Keratinocyte (primary cell): Measurements from ENCODE around the gene PHF2. TPM values are rescaled to one million over a fixed set of nuclear protein-coding genes. Genes with fewer than 3 reads are reported as not detected.

Experiments used
- DNase-seq: peaks from one replicate; pipeline ENCODE4 v3.0.0-alpha.2; 2011; ENCODE audit warnings: low read depth, missing footprints, low spot score
- FAIRE-seq: peaks from 2 replicates; lab custom pipeline; 2011; peaks lifted over from hg19 to GRCh38; lab: Jason Lieb, UNC
- H2AFZ ChIP-seq: 2 replicates; pipeline ENCODE4 v1.6.0; 2012; ENCODE audit warnings: low read length, control low read depth, inconsistent platforms; ENCODE audit not compliant: control insufficient read depth
- H3K27ac ChIP-seq: 2 replicates; pipeline ENCODE4 v1.5.1; 2011; ENCODE audit warnings: low read length; ENCODE audit not compliant: control insufficient read depth, insufficient read depth
- H3K27me3 ChIP-seq: 3 replicates; pipeline ENCODE4 v1.6.0; 2011; ENCODE audit warnings: low read length; ENCODE audit not compliant: control insufficient read depth, insufficient read depth; ENCODE audit errors: extremely low read depth
- H3K36me3 ChIP-seq, 2 experiments: 2 replicates in 1 of 2; 3 replicates in 1 of 2; pipeline ENCODE4 v1.5.1; 2011; ENCODE audit warnings: low read length in 2 of 2, mild to moderate bottlenecking in 1 of 2; ENCODE audit not compliant: control insufficient read depth in 2 of 2, insufficient read depth in 2 of 2; ENCODE audit errors: extremely low read depth in 1 of 2
- H3K4me1 ChIP-seq: 3 replicates; pipeline ENCODE4 v1.5.1; 2011; ENCODE audit warnings: low read length; ENCODE audit not compliant: control insufficient read depth, insufficient read depth; ENCODE audit errors: extremely low read depth
- H3K4me2 ChIP-seq: 3 replicates; pipeline ENCODE4 v1.6.0; 2011; ENCODE audit warnings: low read depth, low read length; ENCODE audit not compliant: control insufficient read depth, insufficient read depth; ENCODE audit errors: extremely low read depth
- H3K4me3 ChIP-seq, 3 experiments: fragments of 200-600 bp in 1 of 3; sonication (generic) in 1 of 3; 2 replicates in 2 of 3; 3 replicates in 1 of 3; pipeline ENCODE4 v1.5.1; 2011 to 2016; ENCODE audit warnings: low read length in 3 of 3, mild to moderate bottlenecking in 3 of 3, control low read depth in 2 of 3, inconsistent platforms in 1 of 3, low read depth in 1 of 3, mixed read lengths in 1 of 3, mixed run types in 1 of 3, moderate library complexity in 1 of 3; ENCODE audit not compliant: control insufficient read depth in 2 of 3, insufficient read depth in 2 of 3; ENCODE audit errors: extremely low read depth in 1 of 3
- H3K79me2 ChIP-seq: 2 replicates; pipeline ENCODE4 v1.6.0; 2012; ENCODE audit warnings: low read length; ENCODE audit not compliant: control insufficient read depth, insufficient read depth
- H3K9ac ChIP-seq: 3 replicates; pipeline ENCODE4 v1.6.0; 2011; ENCODE audit warnings: low read length; ENCODE audit not compliant: control insufficient read depth, insufficient read depth; ENCODE audit errors: extremely low read depth
- H3K9me1 ChIP-seq: 3 replicates; pipeline ENCODE4 v1.6.0; 2011; ENCODE audit warnings: low read length; ENCODE audit not compliant: control insufficient read depth, insufficient read depth; ENCODE audit errors: extremely low read depth
- H3K9me3 ChIP-seq: 2 replicates; pipeline ENCODE4 v1.5.1; 2012; ENCODE audit warnings: low read depth, low read length; ENCODE audit not compliant: control insufficient read depth
- H4K20me1 ChIP-seq: 3 replicates; pipeline ENCODE4 v1.6.0; 2011; ENCODE audit warnings: low read length; ENCODE audit not compliant: control insufficient read depth, insufficient read depth; ENCODE audit errors: extremely low read depth
- EZH2 ChIP-seq: IDR thresholded peaks from one replicate; pipeline ENCODE4 v1.6.1; 2012; ENCODE audit warnings: inconsistent platforms, mild to moderate bottlenecking, low read length, moderate library complexity
- dilution Hi-C: fragments of 300-500 bp; cut with MboI; formaldehyde crosslinking; loops from one replicate; pipeline ENCODE4 v1.7.0; 2020; ENCODE audit warnings: low sequenced_read_pairs; ENCODE audit not compliant: extremely low pct_ligation_motif_present
- polyA plus RNA-seq, 5 experiments: library from polyadenylated mRNA; depleted of rRNA in 3 of 5; stranded (reverse) in 3 of 5; stranded (forward) in 1 of 5; unstranded in 1 of 5; fragments of >200 nt; gene quantifications; 1 replicate in 1 of 5; 2 replicates in 3 of 5; 3 replicates in 1 of 5; pipeline versions ENCODE4 v1.2.1 to v1.2.3, GENCODE V29; 2011 to 2012; ENCODE audit warnings: missing spikeins in 2 of 5, low read depth in 1 of 5, low replicate concordance in 1 of 5
- TF ChIP-seq, protein P1 (sequence below), 3 experiments: IDR thresholded peaks in 1 of 3; conservative IDR thresholded peaks in 1 of 3; optimal IDR thresholded peaks in 1 of 3; 2 replicates in 2 of 3; 3 replicates in 1 of 3; pipeline versions ENCODE3 to v1.5.1; 2011; ENCODE audit warnings: low read length in 3 of 3, mild to moderate bottlenecking in 3 of 3, moderate library complexity in 2 of 3, control low read depth in 1 of 3, inconsistent platforms in 1 of 3; ENCODE audit not compliant: insufficient read depth in 2 of 3; ENCODE audit errors: extremely low read depth in 1 of 3

The PHF2 gene
- polyA plus RNA-seq, 1 donor (not counting 4 experiments of a cell fraction or from before 2014, with no cell fraction given) = 5.1 TPM

GRCh38 chr9:93676310-93677047, 100.1 kb downstream of the PHF2 start:
- no peaks in the 10 kb centered on the region for H3K9me3 ChIP-seq
- peaks cover 2 to 8% of the 10 kb centered on the region in 2 experiments for H3K36me3 ChIP-seq
- FAIRE-seq = no peak

DNA sequence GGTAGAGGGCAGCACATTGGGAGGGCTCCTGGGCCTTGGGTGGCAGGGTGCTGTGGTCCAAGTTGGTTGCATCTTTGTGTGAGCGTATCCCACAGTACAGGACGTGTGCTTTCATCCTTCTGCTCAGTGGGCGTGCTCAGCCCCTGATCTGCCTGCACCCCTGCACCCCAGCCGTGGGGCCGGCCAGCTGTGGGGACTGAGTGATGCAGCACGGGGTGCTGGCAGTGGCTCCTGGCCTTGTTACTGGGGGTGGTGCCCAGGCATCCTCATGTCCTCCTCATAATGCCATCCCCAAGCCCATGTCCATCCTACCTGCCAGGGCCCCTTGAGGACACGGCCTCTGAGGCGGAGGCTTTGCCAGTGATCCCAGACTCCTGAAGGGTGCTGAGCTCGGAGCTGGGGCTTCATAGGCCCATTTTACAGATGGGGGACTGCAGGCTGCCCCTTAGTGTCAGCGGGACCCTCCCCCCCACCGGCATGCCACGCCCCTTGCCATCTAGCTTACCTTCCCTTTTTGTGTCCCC, 100.7 kb downstream of the PHF2 start:
- no peaks in the 10 kb centered on the region for H3K9me1 ChIP-seq
- peaks cover 2 to 8% of the 10 kb centered on the region in 2 experiments for H3K36me3 ChIP-seq
- H3K4me3 ChIP-seq = no peak overlapping the region
- H3K27me3 ChIP-seq = no peaks in the 10 kb centered on the region
- H3K9me3 ChIP-seq = no peaks in the 10 kb centered on the region
- H2AFZ ChIP-seq = no peak overlapping the region
- H3K4me2 ChIP-seq = no peak overlapping the region
- dilution Hi-C loops = loop anchor here (25.0 kb wide), 1 partner anchor 310 kb away; no protein-coding TSS in a partner anchor
- H3K27ac ChIP-seq = no peak overlapping the region
- no peaks in the 10 kb centered on the region for H3K4me1 ChIP-seq
- H3K79me2 ChIP-seq = no peaks in the 10 kb centered on the region
- DNase-seq (no peak), FAIRE-seq (no peak)
- H3K9ac ChIP-seq = no peak overlapping the region
- TF ChIP-seq EZH2 = no peak
- TF ChIP-seq, protein P1, sequence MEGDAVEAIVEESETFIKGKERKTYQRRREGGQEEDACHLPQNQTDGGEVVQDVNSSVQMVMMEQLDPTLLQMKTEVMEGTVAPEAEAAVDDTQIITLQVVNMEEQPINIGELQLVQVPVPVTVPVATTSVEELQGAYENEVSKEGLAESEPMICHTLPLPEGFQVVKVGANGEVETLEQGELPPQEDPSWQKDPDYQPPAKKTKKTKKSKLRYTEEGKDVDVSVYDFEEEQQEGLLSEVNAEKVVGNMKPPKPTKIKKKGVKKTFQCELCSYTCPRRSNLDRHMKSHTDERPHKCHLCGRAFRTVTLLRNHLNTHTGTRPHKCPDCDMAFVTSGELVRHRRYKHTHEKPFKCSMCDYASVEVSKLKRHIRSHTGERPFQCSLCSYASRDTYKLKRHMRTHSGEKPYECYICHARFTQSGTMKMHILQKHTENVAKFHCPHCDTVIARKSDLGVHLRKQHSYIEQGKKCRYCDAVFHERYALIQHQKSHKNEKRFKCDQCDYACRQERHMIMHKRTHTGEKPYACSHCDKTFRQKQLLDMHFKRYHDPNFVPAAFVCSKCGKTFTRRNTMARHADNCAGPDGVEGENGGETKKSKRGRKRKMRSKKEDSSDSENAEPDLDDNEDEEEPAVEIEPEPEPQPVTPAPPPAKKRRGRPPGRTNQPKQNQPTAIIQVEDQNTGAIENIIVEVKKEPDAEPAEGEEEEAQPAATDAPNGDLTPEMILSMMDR (optimal IDR thresholded peaks at IDR 0.05 in 1 of 3, IDR thresholded peaks at IDR 0.05 in 1 of 3, conservative IDR thresholded peaks at IDR 0.05 in 1 of 3; ENCODE audit: extremely low read depth in 1 of 3, insufficient read depth in 2 of 3, low read length in 3 of 3) = no peak
- no peaks in the 10 kb centered on the region for H4K20me1 ChIP-seq

More at GRCh38 chr9:93676310-93677047, 100.1 kb downstream of the PHF2 start:
- TF ChIP-seq, protein P1 (optimal IDR thresholded peaks at IDR 0.05 in 1 of 3, IDR thresholded peaks at IDR 0.05 in 1 of 3, conservative IDR thresholded peaks at IDR 0.05 in 1 of 3; ENCODE audit: extremely low read depth in 1 of 3, insufficient read depth in 2 of 3, low read length in 3 of 3) = no peak
- TF ChIP-seq EZH2 = no peak
- no peaks in the 10 kb centered on the region for H3K79me2 ChIP-seq
- no peak overlapping the region for H3K9ac ChIP-seq
- H2AFZ ChIP-seq = no peak overlapping the region
- no peaks in the 10 kb centered on the region for H3K4me1 ChIP-seq
- H3K4me3 ChIP-seq = no peak overlapping the region
- H3K4me2 ChIP-seq = no peak overlapping the region
- DNase-seq = no peak
- no peaks in the 10 kb centered on the region for H3K9me1 ChIP-seq
- no peaks in the 10 kb centered on the region for H3K27me3 ChIP-seq
- H4K20me1 ChIP-seq = no peaks in the 10 kb centered on the region
- H3K27ac ChIP-seq = no peak overlapping the region
- dilution Hi-C loops = loop anchor here (25.0 kb wide), 1 partner anchor 311 kb away; no protein-coding TSS in a partner anchor
